LNCaP clone FGC (cell line): ENCODE results near the gene MUC21.
"Not testable (repeated sequence)": the region's sequence is repeated elsewhere in the genome, so short reads cannot be mapped to it uniquely, and the experiment has no call there.

Experiments used
- DNase-seq: peaks from one replicate; pipeline ENCODE4 v3.0.0-alpha.2; 2011; ENCODE audit warnings: low read depth
- H3K4me3 ChIP-seq: 2 replicates; pipeline ENCODE4 v1.5.1; 2011; ENCODE audit warnings: mild to moderate bottlenecking, low read depth, low read length, control low read depth
- TF ChIP-seq, protein P1 (sequence below): IDR thresholded peaks from 2 replicates; pipeline ENCODE4 v1.5.1; 2012; ENCODE audit warnings: mild to moderate bottlenecking; ENCODE audit not compliant: control insufficient read depth, insufficient read depth; ENCODE audit errors: extremely low read depth

Gene MUC21

DNA sequence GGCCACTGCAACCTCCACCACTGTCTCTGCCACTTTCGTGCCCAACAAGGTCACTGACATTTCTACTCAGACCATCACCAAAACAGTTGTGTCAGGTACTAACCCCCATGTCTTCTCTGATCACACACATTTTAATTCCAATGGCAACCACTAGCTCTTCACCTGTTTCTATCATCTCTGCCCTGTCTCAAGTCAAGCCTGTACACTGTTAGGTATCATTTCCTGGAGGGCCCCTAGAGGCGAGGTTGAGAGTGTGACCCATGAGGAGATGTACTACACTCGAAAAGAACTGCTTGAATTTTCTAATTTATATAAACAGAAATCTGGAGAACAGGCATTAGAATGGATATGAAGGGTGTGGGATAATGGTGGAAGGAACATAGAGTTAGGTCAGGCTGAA lies 17.4 kb upstream of the MUC21 start:
- H3K4me3 ChIP-seq = no peak overlapping the region
- TF ChIP-seq, protein P1, sequence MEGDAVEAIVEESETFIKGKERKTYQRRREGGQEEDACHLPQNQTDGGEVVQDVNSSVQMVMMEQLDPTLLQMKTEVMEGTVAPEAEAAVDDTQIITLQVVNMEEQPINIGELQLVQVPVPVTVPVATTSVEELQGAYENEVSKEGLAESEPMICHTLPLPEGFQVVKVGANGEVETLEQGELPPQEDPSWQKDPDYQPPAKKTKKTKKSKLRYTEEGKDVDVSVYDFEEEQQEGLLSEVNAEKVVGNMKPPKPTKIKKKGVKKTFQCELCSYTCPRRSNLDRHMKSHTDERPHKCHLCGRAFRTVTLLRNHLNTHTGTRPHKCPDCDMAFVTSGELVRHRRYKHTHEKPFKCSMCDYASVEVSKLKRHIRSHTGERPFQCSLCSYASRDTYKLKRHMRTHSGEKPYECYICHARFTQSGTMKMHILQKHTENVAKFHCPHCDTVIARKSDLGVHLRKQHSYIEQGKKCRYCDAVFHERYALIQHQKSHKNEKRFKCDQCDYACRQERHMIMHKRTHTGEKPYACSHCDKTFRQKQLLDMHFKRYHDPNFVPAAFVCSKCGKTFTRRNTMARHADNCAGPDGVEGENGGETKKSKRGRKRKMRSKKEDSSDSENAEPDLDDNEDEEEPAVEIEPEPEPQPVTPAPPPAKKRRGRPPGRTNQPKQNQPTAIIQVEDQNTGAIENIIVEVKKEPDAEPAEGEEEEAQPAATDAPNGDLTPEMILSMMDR = no peak
- no peak for DNase-seq

DNA sequence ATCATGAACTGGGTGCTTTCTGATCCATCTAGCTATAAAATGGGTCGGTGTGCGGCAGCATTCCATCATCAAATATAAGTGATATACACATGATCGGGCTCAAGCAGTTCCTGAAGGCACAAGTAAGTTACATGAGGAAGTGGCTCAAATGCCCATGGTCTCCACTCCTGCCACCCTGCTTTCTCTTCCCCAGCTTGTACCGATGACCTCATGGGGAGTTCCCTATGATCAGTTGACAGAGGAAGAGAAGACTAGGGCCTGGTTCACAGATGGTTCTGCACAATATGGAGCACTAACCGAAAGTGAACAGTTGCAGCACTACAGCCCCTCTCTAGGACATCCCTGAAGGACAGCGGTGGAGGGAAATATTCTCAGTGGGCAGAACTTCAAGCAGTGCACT lies 14.3 kb upstream of the MUC21 start:
- not testable (repeated sequence) for DNase-seq, H3K4me3 ChIP-seq

DNA sequence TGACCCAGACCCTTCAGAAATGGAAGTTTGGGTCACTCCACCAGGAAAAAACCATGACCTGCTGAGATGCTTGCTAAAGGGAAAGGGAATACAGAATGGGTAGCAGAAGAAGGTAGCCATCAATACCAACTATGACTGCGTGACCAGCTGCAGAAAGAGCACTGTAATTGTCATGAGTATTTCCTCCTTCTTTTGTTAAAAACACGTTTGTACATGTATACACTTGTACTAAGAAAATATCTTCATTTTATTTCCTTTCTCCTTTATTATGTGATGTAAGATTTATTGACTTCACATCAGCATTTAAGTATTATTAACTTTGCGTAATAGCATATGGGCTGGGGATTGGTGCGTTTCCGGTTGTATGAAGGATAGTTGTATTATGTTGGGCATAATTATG lies 12.6 kb upstream of the MUC21 start:
- no peak for DNase-seq
- TF ChIP-seq, protein P1 = no peak
- H3K4me3 ChIP-seq = no peak overlapping the region

DNA sequence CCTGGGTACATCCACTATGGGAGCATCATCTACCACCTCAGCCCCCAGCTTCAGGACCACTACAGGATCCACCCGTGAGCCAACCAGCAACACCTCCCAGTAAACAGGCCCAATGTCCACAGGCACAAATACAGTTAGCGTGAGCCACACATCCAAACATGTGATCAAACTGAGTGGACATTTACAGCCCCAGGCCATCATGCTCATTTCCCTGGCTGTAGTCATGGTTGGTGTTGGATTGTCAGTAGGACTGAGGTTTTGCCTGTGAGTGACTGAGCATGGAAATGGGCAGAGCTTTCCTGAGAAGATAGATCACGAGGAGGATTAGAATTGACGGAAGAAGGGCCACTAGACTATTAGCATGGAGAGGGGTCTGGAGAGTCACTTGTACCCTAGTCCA lies 10.7 kb upstream of the MUC21 start:
- no peak for DNase-seq
- TF ChIP-seq, protein P1 = no peak
- no peak overlapping the region for H3K4me3 ChIP-seq

DNA sequence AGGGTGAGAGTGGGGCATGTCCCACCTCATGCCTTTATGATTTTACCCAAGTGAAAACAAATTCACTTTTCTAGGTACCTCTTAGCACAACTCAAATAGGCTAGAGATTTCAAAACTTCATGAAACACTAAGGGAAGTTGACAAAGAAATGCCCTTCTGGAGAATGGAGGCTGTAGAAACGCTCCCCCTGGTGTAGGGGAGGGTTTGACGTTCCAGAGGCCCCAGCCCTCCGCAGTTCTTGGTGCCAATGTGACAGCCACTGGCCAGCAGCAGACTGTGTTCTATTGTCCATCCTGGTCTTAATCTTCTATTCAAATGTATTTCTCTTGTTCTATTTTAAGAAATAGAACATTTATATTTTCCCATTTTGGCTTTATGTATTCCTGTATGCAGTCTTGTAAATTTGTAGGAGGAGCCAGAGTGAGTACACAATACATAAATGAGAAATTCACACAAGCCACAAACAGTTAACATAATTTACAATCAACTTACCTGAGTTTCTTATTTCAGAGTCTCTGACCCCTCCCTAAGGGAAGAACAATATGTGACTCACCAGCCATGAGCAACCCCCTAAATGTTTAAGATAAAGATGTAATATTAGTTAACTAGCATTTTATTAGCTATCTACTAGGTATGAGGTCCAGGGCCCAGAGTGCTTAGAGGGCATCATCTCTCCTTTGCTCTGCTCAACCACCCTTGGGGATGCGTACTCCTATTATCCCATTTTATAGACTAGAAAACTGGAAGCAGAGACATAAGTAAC lies 8.8 kb upstream of the MUC21 start:
- TF ChIP-seq, protein P1 = no peak
- no peak overlapping the region for H3K4me3 ChIP-seq
- DNase-seq = no peak

DNA sequence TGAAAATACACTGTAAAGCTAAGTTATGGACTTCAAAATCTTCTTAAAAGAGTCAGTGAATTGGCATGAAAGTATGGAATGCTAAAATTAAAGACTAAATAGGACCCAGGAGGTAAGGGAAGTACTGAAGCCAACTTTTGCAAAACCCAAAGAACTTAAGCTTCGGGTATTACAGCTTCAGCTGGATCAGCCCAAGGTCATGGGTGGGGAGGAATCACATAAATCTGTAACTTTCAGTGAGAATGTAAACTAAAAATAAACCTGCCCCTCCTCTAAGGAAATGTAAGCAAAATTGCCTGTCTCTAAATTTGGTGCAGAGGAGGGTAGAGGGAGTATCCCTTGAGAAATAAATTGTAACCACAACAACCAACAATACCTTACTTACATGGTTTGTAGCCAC lies 4.4 kb upstream of the MUC21 start:
- TF ChIP-seq, protein P1 = no peak
- H3K4me3 ChIP-seq = no peak overlapping the region
- no peak for DNase-seq

DNA sequence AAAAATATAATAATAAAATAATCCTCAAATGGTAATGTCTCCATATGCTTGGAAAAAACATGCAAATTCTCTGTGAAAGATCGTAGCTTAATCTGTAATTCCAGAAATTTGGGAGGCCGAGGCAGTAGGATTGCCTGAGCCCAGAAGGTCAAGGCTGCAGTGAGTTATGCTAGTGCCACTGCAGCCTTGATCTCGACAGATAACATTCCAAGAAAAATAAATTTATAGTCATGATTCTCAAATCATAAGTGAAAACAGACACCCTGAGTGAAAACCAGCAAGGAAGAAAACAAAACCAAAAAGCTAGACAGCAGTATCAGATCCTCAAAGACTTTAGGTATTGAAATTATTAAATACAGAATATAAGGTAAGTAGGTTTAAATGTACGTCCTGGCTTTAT lies 3.8 kb upstream of the MUC21 start:
- TF ChIP-seq, protein P1 = no peak
- no peak for DNase-seq
- no peak overlapping the region for H3K4me3 ChIP-seq
